Measurements from ENCODE around the gene ADCY5. TPM values are rescaled to one million over a fixed set of nuclear protein-coding genes. Genes with fewer than 3 reads are reported as not detected.

Gene ADCY5
- polyA plus RNA-seq, 1 experiment, result 0.21 TPM

GRCh38 chr3:123388811-123389627 is 59.9 kb downstream of the ADCY5 start:
- ChIA-PET CTCF (interaction anchor here (1.1 to 1.6 kb wide), 2 partner anchors 13 to 101 kb away, joined by 3 to 4 read pairs; no protein-coding TSS in a partner anchor), POLR2A (no interaction called here)
- TF ChIP-seq CTCF (IDR thresholded peaks at IDR 0.05; ENCODE audit: insufficient read depth, low read depth, low read length), result no peak
- Histone ChIP-seq H3K4me3 (ENCODE audit: low read depth, low read length) (no peak overlapping the region), H3K27me3 (ENCODE audit: control insufficient read depth, insufficient read depth, low read length) (peaks cover 1% of the 10 kb centered on the region), H3K36me3 (ENCODE audit: control insufficient read depth, insufficient read depth, low read length) (no peaks in the 10 kb centered on the region)
- DNase-seq (ENCODE audit: low read depth), result no peak

GRCh38 chr3:123388042-123388441 is 60.8 kb downstream of the ADCY5 start:
- TF ChIP-seq CTCF (IDR thresholded peaks at IDR 0.05; ENCODE audit: insufficient read depth, low read depth, low read length), result no peak
- POLR2A ChIA-PET, result no interaction called here
- H3K27me3 ChIP-seq (ENCODE audit: control insufficient read depth, insufficient read depth, low read length), result peaks cover 1% of the 10 kb centered on the region
- H3K4me3 ChIP-seq (ENCODE audit: low read depth, low read length), result no peak overlapping the region
- DNase-seq (ENCODE audit: low read depth), result no peak
- CTCF ChIA-PET, result interaction anchor here (1.1 kb wide), 1 partner anchor 12 kb away, joined by 3 read pairs; no protein-coding TSS in a partner anchor
- H3K36me3 ChIP-seq (ENCODE audit: control insufficient read depth, insufficient read depth, low read length), result no peaks in the 10 kb centered on the region

GRCh38 chr3:123387532-123387931 is 61.4 kb downstream of the ADCY5 start:
- ChIA-PET POLR2A (no interaction called here), CTCF (no interaction called here)
- TF ChIP-seq CTCF (IDR thresholded peaks at IDR 0.05; ENCODE audit: insufficient read depth, low read depth, low read length), result no peak
- DNase-seq (ENCODE audit: low read depth), result no peak
- H3K27me3 ChIP-seq (ENCODE audit: control insufficient read depth, insufficient read depth, low read length), result no peaks in the 10 kb centered on the region; the same call in 1 of the 2 replicates
- no peaks in the 10 kb centered on the region for H3K36me3 ChIP-seq (ENCODE audit: control insufficient read depth, insufficient read depth, low read length)
- H3K4me3 ChIP-seq (ENCODE audit: low read depth, low read length), result no peak overlapping the region

- ChIA-PET POLR2A (no interaction called here), CTCF (no interaction called here)
- Histone ChIP-seq H3K4me3 (ENCODE audit: low read depth, low read length) (no peak overlapping the region), H3K36me3 (ENCODE audit: control insufficient read depth, insufficient read depth, low read length) (no peaks in the 10 kb centered on the region), H3K27me3 (ENCODE audit: control insufficient read depth, insufficient read depth, low read length) (no peaks in the 10 kb centered on the region; the same call in 1 of the 2 replicates)
- no peak for DNase-seq (ENCODE audit: low read depth)
- TF ChIP-seq CTCF (IDR thresholded peaks at IDR 0.05; ENCODE audit: insufficient read depth, low read depth, low read length), result no peak
Measured at GRCh38 chr3:123386477-123387040, 62.3 kb downstream of the ADCY5 start.

- ChIA-PET POLR2A (no interaction called here), CTCF (no interaction called here)
- H3K27me3 ChIP-seq (ENCODE audit: control insufficient read depth, insufficient read depth, low read length), result peaks cover 2% of the 10 kb centered on the region
- no peak for DNase-seq (ENCODE audit: low read depth)
- TF ChIP-seq CTCF (IDR thresholded peaks at IDR 0.05; ENCODE audit: insufficient read depth, low read depth, low read length), result no peak
- no peak overlapping the region for H3K4me3 ChIP-seq (ENCODE audit: low read depth, low read length)
- H3K36me3 ChIP-seq (ENCODE audit: control insufficient read depth, insufficient read depth, low read length), result no peaks in the 10 kb centered on the region
Measured at GRCh38 chr3:123385981-123386380, 62.9 kb downstream of the ADCY5 start.
